HUDEP-2 (cell line): ENCODE results near the gene MOSMO.
"Not testable (repeated sequence)": the region's sequence is repeated elsewhere in the genome, so short reads cannot be mapped to it uniquely, and the experiment has no call there.

Experiments
- DNase-seq, 76 experiments: peaks; one replicate each; lab custom pipeline; 2025; ENCODE audit not compliant: unreplicated experiment in 76 of 76; lab: John Stamatoyannopoulos, UW

Gene MOSMO

GRCh38 chr16:22001591-22001990 is 6.3 kb upstream of the MOSMO start:
- no peak for DNase-seq

DNA sequence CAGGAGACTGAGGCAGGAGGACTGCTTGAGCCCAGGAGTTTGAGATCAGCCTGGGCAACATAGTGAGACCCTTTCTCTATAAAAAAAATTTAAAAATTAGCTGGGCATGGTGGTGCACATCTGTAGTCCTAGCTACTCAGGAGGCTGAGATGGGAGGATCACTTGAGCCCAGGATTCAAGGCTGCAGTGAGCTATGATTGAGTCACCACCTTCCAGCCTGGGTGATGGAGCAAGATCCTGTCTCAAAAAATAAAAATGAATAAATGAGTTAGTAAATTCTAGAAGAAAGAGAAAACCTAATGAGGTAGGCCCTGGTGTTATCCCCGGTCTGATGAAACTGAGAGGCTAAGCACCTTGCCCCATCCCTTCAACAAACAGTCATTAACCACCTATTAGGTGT is 5.9 kb upstream of the MOSMO start:
- DNase-seq, result not testable (repeated sequence)

DNA sequence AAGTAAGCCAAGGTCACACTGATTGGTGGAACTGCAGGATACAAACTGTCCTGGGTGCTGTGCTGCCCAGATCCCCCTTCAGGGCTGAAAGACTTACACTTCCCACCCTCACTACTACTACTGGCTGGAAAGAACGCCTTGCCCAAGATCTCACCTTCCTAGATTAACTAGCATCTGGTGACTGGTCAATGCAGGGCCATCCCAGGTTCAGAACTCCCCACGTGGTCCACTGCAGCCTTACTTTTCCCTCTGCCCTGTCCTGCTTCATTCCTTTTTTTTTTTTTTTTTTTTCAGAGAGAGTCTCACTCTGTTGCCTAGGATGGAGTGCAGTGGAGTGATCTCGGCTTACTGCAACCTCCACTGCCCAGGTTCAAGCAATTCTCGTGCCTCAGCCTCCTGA is 4.7 kb upstream of the MOSMO start:
- no peak for DNase-seq

- DNase-seq, result no peak
Observed at GRCh38 chr16:22004341-22004740, 3.6 kb upstream of the MOSMO start.

GRCh38 chr16:22005746-22006145 is 2.2 kb upstream of the MOSMO start:
- no peak for DNase-seq

GRCh38 chr16:22006636-22007035 is 1.3 kb upstream of the MOSMO start:
- no peak for DNase-seq

GRCh38 chr16:22007159-22007508 is 777 bp upstream of the MOSMO start:
- no peak for DNase-seq

GRCh38 chr16:22008215-22009059 is 526 bp downstream of the MOSMO start:
- DNase-seq, result peak in 3 of 76 experiments; percentile 6 to 35 (median 9)

DNA sequence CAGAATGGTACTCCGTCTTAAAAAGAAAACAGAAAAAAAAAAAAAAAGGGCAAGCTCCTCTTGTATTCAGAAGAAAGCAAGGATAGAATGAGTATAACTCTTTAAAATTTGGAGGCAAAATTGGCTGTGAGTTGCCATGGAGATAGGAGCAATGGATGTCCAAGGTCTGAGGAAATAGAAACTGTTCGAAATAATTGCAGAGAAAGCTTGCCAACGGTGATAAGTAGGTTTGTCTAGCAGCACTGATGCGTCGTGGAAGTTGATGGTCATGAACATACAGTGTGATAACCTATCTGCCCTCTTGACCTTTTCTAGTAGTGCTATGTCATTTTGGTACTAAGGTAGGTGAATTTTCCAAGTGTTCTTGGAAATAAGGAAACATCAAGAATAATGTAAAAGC is 3.0 kb downstream of the MOSMO start:
- DNase-seq, result no peak

GRCh38 chr16:22012241-22012640 is 4.3 kb downstream of the MOSMO start:
- DNase-seq, result no peak

GRCh38 chr16:22013486-22013885 is 5.6 kb downstream of the MOSMO start:
- DNase-seq, result no peak

DNA sequence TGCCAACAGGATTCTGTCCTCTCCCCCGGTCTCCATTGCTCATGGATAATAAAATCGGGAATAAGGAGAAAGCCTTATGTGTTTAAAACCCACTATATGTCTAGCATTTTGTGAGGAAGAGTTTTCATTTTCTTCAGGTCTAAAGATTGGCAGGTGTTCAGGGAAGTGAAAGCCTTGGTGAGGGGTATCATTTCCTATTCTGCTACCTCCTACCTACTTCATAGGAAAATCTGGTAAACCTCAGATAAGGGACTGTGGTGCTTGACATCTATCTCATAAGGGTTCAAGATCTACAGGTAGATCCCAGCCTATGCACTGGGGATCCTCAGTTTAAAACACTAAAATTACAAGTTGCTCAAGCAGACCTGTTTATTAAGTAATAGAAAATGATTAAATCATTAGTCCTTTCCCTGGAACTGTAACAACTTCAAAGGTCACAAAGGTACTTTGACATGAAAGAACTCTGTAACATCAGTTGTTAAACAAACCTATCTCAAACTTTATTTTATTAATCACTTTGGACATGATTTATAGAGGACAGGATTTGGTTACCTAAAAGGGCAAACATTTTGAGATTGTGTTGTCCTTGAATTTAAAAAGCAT is 6.5 kb downstream of the MOSMO start:
- no peak for DNase-seq

DNA sequence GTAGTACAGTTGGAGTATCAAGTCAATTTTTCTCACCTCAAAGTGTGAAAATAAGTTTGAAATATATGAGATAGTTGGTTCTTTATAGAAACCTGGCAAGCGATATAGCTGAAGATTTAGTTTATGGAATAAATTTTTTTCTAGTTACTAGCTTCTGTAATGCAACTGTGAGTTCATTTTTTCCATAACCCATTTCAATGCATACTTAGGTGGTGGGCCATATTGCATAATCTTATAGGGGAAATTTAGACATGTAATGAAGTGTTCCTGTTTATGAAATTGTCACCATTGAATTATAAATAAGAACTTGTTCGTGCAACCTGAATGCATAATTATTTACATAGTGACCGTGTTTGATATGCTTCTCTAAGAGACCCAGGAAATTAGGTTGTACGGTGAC is 9.0 kb downstream of the MOSMO start:
- no peak for DNase-seq

DNA sequence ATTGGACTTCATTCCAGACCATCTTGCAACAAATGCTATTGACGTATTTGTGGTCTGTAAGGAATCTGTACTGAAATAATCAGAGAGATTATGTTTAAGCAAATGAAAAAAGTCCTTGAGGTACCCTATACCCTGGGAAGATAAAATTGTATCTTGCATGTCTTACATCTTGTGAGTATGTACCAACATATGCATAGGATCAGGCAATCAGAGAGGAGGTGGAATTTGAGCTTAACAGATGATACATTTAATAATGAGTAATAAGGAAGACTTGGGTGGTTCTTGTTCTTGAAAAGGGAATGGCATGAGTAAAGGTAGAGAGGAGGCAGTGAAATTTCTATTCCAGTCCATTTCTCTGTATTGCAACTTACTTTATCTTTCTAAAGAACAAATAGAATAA is 10.6 kb downstream of the MOSMO start:
- no peak for DNase-seq

- no peak for DNase-seq
Observed at GRCh38 chr16:22022151-22022550, 14.2 kb downstream of the MOSMO start.

GRCh38 chr16:22023505-22023904 is 15.6 kb downstream of the MOSMO start:
- DNase-seq, result peak in 4 of 76 experiments; percentile 9 to 24 (median 19)

DNA sequence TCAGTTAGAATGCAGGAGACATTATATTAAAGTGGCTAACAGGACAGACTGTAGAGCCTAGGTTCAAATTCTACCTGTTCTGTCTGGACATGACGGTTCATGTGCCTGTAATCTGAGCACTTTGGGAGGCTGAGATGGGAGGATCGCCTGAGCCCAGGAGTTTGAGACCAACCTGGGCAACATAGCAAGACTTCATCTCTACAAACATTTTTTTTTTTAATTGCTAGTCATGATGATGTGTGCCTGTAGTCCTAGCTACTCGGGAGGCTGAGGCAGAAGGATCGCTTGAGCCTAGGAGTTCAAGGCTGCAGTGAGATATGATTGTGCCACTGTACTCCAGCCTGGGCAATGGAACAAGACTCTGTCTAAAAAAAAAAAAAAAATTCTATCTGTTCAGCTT is 16.9 kb downstream of the MOSMO start:
- DNase-seq, result not testable (repeated sequence)

GRCh38 chr16:22027633-22028032 is 19.7 kb downstream of the MOSMO start:
- no peak for DNase-seq

GRCh38 chr16:22029632-22030031 is 21.7 kb downstream of the MOSMO start:
- no peak for DNase-seq

DNA sequence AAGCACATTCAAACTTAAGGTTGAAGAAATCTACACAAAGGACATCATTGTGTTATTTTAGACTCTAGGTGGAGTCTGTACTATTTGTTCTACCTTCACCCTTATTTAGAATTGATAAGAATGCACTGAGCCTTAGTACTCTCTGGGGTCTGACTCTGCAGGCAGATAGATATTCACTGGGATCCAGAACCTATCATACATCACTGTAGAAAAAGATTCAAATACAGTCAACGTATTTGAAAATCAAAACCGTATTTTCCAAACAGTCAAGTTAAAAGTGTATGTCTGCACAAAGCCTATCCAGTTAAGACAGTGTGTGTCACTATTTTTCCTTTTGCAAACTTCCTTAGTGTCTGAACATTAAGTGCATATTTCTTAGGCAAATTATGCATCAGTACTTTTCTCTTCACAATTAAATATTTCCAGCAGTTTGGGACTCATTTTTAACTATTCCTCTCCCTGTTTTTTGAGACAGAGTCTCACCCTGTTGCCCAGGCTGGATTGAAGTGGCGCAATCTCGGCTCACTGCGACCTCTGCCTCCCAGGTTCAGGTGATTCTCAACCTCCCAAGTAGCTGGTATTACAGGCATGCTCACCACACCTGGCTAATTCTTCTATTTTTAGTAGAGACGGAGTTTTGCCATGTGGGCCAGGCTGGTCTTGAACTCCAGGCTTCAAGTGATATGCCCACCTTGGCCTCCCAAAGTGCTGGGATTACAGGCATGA is 22.3 kb downstream of the MOSMO start:
- DNase-seq, result no peak

- no peak for DNase-seq
Observed at GRCh38 chr16:22031483-22032083, 23.7 kb downstream of the MOSMO start.
